Measurements from ENCODE around the gene BEST1.

The BEST1 gene

GRCh38 chr11:61916737-61917333 lies 33.3 kb upstream of the BEST1 start:
- no peak for FAIRE-seq

GRCh38 chr11:61917334-61918109 lies 32.6 kb upstream of the BEST1 start, which contains the start of gene RAB3IL1:
RAB3IL1 (minus strand) TSS chr11:61917566; CDS start chr11:61917367, 199 bp downstream.
- no peak for FAIRE-seq

- no peak for FAIRE-seq
These were observed 31.8 kb upstream of the BEST1 start for GRCh38 chr11:61918251-61918937.

DNA sequence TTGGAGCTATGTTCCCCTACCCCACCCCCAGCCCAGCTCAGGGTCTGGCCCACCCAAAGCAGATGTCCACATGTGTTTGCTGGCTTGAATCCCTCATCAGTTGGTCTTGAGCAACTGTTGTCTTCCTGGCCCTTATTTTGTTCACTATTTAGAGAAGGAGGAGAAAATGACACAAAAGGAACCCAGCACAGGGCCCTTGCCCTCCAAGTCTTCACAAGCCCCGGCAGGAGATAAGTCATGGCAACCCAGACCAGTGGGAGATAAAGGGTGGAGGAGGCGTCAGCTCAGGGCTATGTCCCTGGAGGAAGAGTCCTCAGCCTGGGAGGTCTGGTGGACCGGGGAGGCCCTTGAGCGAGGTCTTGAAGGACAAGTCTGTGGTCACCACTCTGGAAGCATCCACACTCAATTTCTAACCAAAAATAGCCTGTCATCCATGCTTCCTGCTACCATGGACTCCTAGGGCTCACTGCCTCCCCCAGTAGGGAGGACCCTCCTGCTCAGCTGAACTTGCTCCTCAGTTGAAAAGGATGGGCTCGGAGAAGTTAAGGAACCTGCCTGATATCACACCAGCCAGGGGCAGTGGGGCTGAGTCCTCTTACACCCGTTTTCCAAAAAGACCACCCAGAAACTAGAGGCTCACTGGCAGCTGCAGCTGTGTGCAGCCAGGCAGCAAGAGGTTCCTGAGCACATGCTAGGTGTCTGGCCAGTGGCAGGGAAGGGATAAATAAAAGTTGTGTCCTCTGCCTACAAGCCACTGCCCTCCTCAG lies 31.0 kb upstream of the BEST1 start:
- no peak for FAIRE-seq

- no peak for FAIRE-seq
These were observed 30.2 kb upstream of the BEST1 start for GRCh38 chr11:61919705-61920631.

GRCh38 chr11:61921446-61921845 lies 28.7 kb upstream of the BEST1 start:
- FAIRE-seq: no peak

GRCh38 chr11:61922539-61922938 lies 27.6 kb upstream of the BEST1 start:
- no peak for FAIRE-seq

GRCh38 chr11:61923166-61924063 lies 26.7 kb upstream of the BEST1 start:
- FAIRE-seq: no peak

DNA sequence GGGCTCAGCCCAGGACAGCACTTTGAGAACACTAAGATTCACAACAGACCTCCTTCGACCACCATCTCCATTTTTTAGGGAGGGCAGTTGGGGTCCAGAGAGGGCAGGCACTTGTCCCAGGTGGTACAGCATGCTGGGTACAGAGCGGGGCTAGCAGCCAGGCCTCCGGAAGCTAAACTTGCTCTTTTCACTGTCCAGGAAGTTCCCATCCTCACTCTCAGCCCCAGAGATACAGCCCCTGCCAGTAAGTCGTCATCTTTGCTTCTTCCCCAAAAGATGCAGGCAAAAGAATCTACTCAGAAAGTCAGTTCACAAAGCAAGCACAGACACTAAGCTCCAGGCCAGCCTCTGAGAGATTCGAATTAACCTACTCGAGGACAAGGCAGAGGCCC lies 26.1 kb upstream of the BEST1 start:
- no peak for FAIRE-seq

- FAIRE-seq: no peak
These were observed 24.4 kb upstream of the BEST1 start for GRCh38 chr11:61925736-61926135.

DNA sequence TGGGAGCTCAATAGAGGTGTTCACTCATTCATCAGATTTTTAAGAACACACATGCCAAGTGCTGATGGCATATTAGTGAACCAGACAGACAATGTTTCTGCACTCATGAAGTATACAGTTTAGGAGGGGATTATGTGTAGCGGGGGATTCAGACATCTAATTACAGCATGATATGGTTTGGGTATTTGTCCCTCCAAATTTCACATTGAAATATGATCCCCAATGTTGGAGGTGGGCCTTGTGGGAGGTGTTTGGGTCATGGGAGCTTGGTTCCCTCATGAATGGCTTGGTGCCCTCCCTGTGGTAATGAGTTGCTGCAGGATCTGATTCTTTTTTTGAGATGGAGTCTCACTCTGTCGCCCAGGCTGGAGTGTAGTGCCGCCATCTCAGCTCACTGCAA lies 23.9 kb upstream of the BEST1 start:
- no peak for FAIRE-seq

GRCh38 chr11:61927501-61927900 lies 22.6 kb upstream of the BEST1 start:
- FAIRE-seq: no peak

- FAIRE-seq: no peak
These were observed 21.5 kb upstream of the BEST1 start for GRCh38 chr11:61928606-61929005.

- FAIRE-seq: no peak
These were observed 19.2 kb upstream of the BEST1 start for GRCh38 chr11:61930933-61931332.

DNA sequence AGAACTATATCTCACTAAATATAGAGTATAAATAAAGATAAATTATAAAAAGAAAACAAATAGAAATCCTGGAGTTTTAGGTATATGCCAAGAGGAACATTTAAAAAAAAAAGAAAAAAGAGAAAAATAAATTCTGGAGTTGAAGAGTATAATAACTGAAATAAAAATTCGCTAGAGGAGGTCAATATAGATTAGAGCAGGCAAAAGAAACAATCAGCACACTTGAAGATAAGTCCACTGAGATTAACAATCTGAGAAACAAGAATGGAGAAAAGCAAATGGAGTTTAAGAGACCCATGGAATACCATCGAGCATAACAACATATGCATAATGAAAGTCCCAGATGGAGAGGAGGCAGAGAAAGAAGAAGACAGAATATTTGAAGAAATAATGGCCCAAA lies 14.3 kb upstream of the BEST1 start:
- no peak for FAIRE-seq

- no peak for FAIRE-seq
These were observed 9.7 kb upstream of the BEST1 start for GRCh38 chr11:61940466-61940865.

- FAIRE-seq: no peak
These were observed 5.0 kb upstream of the BEST1 start for GRCh38 chr11:61945191-61945590.

DNA sequence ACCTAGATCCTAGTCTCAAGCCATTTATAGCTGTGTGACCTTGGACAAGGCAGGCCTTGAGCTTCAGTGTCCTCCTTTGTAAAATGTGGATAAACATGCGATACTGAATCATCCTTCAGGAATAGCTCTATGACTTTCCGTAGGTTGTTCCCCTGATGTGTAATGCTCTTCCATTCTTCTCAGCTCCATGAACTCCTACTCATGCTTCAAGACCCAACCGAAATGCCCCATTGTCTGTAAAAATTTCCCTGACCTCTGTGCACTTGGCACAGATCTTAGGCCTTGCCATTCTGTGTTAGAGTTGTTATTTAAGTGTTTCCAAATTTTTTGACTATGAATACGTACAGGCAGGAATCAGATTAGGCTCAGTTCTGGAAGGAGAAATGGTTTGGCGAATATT lies 3.3 kb upstream of the BEST1 start:
- no peak for FAIRE-seq

DNA sequence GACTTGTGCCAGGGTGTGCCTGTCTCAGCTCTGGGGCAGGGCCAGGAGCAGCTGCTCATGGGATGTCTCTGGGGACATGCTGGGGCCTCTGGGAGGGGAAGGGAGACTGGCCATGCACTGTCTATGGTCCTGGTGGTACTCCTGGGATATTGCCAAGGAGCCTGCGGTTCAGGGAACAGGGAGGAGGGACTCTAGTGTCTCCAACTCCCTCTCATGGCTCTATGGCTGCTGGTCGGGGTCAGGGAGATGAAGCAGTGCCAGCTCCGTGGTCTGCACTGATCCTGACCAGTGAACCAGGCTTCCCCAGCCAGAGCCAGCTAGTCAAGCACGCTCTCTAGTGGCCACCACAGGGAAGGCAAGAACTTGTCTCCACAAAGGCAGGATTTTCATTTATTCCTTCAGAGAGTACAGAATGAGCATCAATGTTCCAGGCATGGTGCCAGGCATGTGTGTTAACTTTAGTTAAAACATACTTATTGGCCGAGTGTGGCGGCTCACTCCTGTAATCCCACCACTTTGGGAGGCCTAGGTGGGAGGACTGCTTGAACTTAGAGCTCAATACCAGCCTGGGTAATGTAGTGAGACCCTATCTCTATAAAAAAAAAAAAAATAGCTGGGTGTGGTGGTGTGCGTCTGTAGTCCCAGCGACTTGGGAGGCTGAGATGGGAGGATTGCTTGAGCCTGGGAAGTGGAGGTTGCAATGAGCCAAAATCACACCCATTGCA lies 2.5 kb upstream of the BEST1 start:
- FAIRE-seq: no peak

GRCh38 chr11:61948505-61948904 lies 1.6 kb upstream of the BEST1 start:
- FAIRE-seq: no peak
